SU-DHL-6 (cell line): Measurements from ENCODE around the gene GRAMD1B.

Experiments used
- CTCF ChIP-seq: fragments of 200-600 bp; sonication (generic); IDR thresholded peaks from one replicate; pipeline ENCODE4 v1.5.1; 2017; ENCODE audit warnings: antibody characterized with exemption, mild to moderate bottlenecking, low read length, moderate library complexity; ENCODE audit not compliant: insufficient read depth, poor library complexity, severe bottlenecking
- EZH2phosphoT487 ChIP-seq: fragments of 200-600 bp; sonication (generic), shearing (Covaris generic); conservative IDR thresholded peaks from 2 replicates; pipeline ENCODE4 v1.6.1; 2018; ENCODE audit warnings: mild to moderate bottlenecking, antibody characterized with exemption, low read length, moderate library complexity, mixed read lengths

- TF ChIP-seq CTCF (no peak), EZH2phosphoT487 (no peak)
Measured at GRCh38 chr11:123581651-123582399, 151.8 kb downstream of the GRAMD1B start.
